DOHH2 (cell line): Measurements from ENCODE around the gene RAP1GAP.

Source experiments
- H3F3A ChIP-seq: fragments of 200-600 bp; sonication (generic), shearing (Covaris generic); 2 replicates; pipeline ENCODE4 v1.6.0; 2016; ENCODE audit warnings: antibody characterized with exemption, mild to moderate bottlenecking; ENCODE audit not compliant: control insufficient read depth, insufficient read depth
- H3K27ac ChIP-seq: fragments of 200-600 bp; sonication (generic); 2 replicates; pipeline ENCODE4 v1.5.1; 2014; ENCODE audit warnings: low read depth, mild to moderate bottlenecking, low read length, moderate library complexity
- H3K27me3 ChIP-seq: fragments of 200-600 bp; sonication (generic); 2 replicates; pipeline ENCODE4 v1.6.1; 2014; ENCODE audit warnings: mild to moderate bottlenecking, low read length, mixed read lengths; ENCODE audit not compliant: control insufficient read depth
- H3K36me3 ChIP-seq: fragments of 200-600 bp; sonication (generic); 2 replicates; pipeline ENCODE4 v1.6.1; 2014; ENCODE audit warnings: mild to moderate bottlenecking, low read length, moderate library complexity, mixed read lengths; ENCODE audit not compliant: control insufficient read depth
- H3K4me1 ChIP-seq: fragments of 200-600 bp; sonication (generic); 2 replicates; pipeline ENCODE4 v1.6.1; 2014; ENCODE audit warnings: mild to moderate bottlenecking, low read length, mixed read lengths; ENCODE audit not compliant: control insufficient read depth
- H3K4me2 ChIP-seq: fragments of 200-600 bp; sonication (generic); 2 replicates; pipeline ENCODE4 v1.6.0; 2014; ENCODE audit warnings: mild to moderate bottlenecking, low read length, moderate library complexity
- H3K4me3 ChIP-seq: fragments of 200-600 bp; sonication (generic); 2 replicates; pipeline ENCODE4 v1.5.1; 2014; ENCODE audit warnings: mild to moderate bottlenecking, low read length, mixed read lengths
- H3K79me2 ChIP-seq: fragments of 200-600 bp; sonication (generic); 2 replicates; pipeline ENCODE4 v1.6.1; 2014; ENCODE audit warnings: mild to moderate bottlenecking, low read length, mixed read lengths; ENCODE audit not compliant: control insufficient read depth
- H3K9me2 ChIP-seq: fragments of 200-600 bp; sonication (generic); replicated peaks from 2 replicates; pipeline ENCODE4 v1.6.1; 2014; ENCODE audit warnings: mild to moderate bottlenecking, low read length, mixed read lengths; ENCODE audit not compliant: control insufficient read depth
- H3K9me3 ChIP-seq: fragments of 200-600 bp; sonication (generic); 2 replicates; pipeline ENCODE4 v1.6.1; 2014; ENCODE audit warnings: antibody characterized with exemption, low read length, mixed read lengths; ENCODE audit not compliant: control insufficient read depth, insufficient read depth
- H4K20me1 ChIP-seq: fragments of 200-600 bp; sonication (generic); 2 replicates; pipeline ENCODE4 v1.6.0; 2014; ENCODE audit warnings: low read depth, mild to moderate bottlenecking, antibody characterized with exemption, low read length, moderate library complexity; ENCODE audit not compliant: control insufficient read depth, insufficient read depth
- CTCF ChIP-seq: fragments of 200-600 bp; sonication (generic); IDR thresholded peaks from one replicate; pipeline ENCODE4 v1.5.1; 2014; ENCODE audit warnings: antibody characterized with exemption, mild to moderate bottlenecking, low read depth, low read length; ENCODE audit not compliant: poor library complexity, severe bottlenecking
- EZH2phosphoT487 ChIP-seq: fragments of 200-600 bp; sonication (generic); IDR thresholded peaks from 2 replicates; pipeline ENCODE4 v1.6.1; 2017; ENCODE audit warnings: borderline replicate concordance, mild to moderate bottlenecking, antibody characterized with exemption, low read length, moderate library complexity, mixed read lengths

Gene RAP1GAP

GRCh38 chr1:21687081-21687529 is 17.9 kb upstream of the RAP1GAP start:
- Histone ChIP-seq H3K4me2 (no peak overlapping the region), H3K27me3 (no peaks in the 10 kb centered on the region), H3K36me3 (peaks cover 59% of the 10 kb centered on the region), H3K27ac (no peak overlapping the region), H3K4me3 (no peak overlapping the region), H3K9me3 (no peaks in the 10 kb centered on the region), H3K79me2 (no peaks in the 10 kb centered on the region), H3K4me1 (no peaks in the 10 kb centered on the region), H3F3A (no peaks in the 10 kb centered on the region), H3K9me2 (no peaks in the 10 kb centered on the region), H4K20me1 (no peaks in the 10 kb centered on the region)
- TF ChIP-seq EZH2phosphoT487 = no peak
- TF ChIP-seq CTCF = no peak

- Histone ChIP-seq H3K4me2 (no peak overlapping the region), H3K9me2 (no peaks in the 10 kb centered on the region), H3K27ac (no peak overlapping the region), H3K79me2 (no peaks in the 10 kb centered on the region), H3K36me3 (peaks cover 52% of the 10 kb centered on the region), H3K9me3 (no peaks in the 10 kb centered on the region), H4K20me1 (no peaks in the 10 kb centered on the region), H3K4me3 (no peak overlapping the region), H3K4me1 (no peaks in the 10 kb centered on the region), H3F3A (no peaks in the 10 kb centered on the region), H3K27me3 (no peaks in the 10 kb centered on the region)
- no peak for TF ChIP-seq CTCF
- no peak for TF ChIP-seq EZH2phosphoT487
Measured at GRCh38 chr1:21685946-21686678, 17.0 kb upstream of the RAP1GAP start.

GRCh38 chr1:21681426-21681825 is 12.3 kb upstream of the RAP1GAP start:
- Histone ChIP-seq H3K4me3 (no peak overlapping the region), H3K79me2 (no peaks in the 10 kb centered on the region), H3F3A (no peaks in the 10 kb centered on the region), H3K27ac (no peak overlapping the region), H3K9me3 (no peaks in the 10 kb centered on the region), H4K20me1 (no peaks in the 10 kb centered on the region), H3K9me2 (no peaks in the 10 kb centered on the region), H3K36me3 (peaks cover 20% of the 10 kb centered on the region), H3K4me2 (no peak overlapping the region), H3K4me1 (no peaks in the 10 kb centered on the region), H3K27me3 (no peaks in the 10 kb centered on the region)
- TF ChIP-seq CTCF = no peak
- no peak for TF ChIP-seq EZH2phosphoT487
